Measurements from ENCODE around the gene FAM78B.

- TF ChIP-seq CTCF (IDR thresholded peaks at IDR 0.05) (no peak), POLR2A (IDR thresholded peaks at IDR 0.05) (no peak)
Observed at GRCh38 chr1:166066107-166066506, 100.7 kb downstream of the FAM78B start.
